Stimulated activated naive B cell treated with anti-CD40 and anti-IgM and Interleukin-4, amounts not matched to agents 10 μg/mL and 1 μg/mL and 100 μg/mL, for 72 hours (primary cell): Measurements from ENCODE around the gene DENND2C.

Experiments used
- ATAC-seq, 2 donors: fragments of 150-1000 bp; cut with Tn5 transposase; replicated peaks; 2 replicates each; pipeline ENCODE4 v1.10.0; 2021; ENCODE audit warnings: moderate library complexity in 1 of 2
- DNase-seq: peaks from one replicate; pipeline ENCODE4 v3.0.0; 2021
- H3K27ac Mint-ChIP-seq: one replicate; pipeline ENCODE4 v1.8.0; 2022; ENCODE audit warnings: mild to moderate bottlenecking, mixed read lengths
- H3K27me3 Mint-ChIP-seq, 2 donors: one replicate each; pipeline ENCODE4 v1.8.0; 2022; ENCODE audit warnings: mixed read lengths in 2 of 2
- H3K36me3 Mint-ChIP-seq, 2 donors: one replicate each; pipeline ENCODE4 v1.8.0; 2022; ENCODE audit warnings: mixed read lengths in 2 of 2, mild to moderate bottlenecking in 1 of 2
- H3K4me1 Mint-ChIP-seq, 2 donors: one replicate each; pipeline ENCODE4 v1.8.0; 2022; ENCODE audit warnings: mixed read lengths in 2 of 2, mild to moderate bottlenecking in 1 of 2
- H3K4me3 Mint-ChIP-seq, 2 donors: one replicate each; pipeline ENCODE4 v1.8.0; 2022; ENCODE audit warnings: mild to moderate bottlenecking in 2 of 2, mixed read lengths in 2 of 2, moderate library complexity in 1 of 2
- H3K9me3 Mint-ChIP-seq, 2 donors: one replicate each; pipeline ENCODE4 v1.8.0; 2022; ENCODE audit warnings: mixed read lengths in 2 of 2, mild to moderate bottlenecking in 1 of 2

The DENND2C gene

DNA sequence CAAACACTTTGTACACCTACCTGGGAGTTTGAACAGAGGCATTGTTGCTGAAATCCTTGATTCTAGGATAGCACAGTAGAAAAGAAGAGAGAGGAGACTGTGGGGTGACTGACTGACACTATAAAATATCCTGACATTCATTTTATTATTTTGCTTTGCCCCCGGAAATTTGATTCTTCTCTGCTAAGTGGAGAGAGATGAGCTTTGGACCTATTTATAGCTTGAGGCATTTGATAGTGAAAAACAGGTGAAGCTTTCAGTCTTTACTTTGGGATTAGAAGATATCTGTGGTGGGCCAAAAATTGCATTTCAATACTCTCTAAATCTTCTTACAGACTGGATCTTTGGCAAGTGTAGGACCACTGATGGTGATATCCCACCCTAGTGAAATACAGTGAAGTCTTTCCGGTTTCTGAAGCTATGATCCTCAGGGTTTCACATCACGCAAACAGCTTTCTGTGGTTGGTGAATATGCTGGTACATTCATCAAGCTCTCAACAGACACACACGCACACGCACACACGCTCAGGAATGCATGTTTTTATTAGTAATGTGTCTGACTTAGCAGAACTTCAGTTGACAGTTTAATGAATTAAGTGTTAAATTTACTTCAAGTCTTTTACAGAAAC is 25.7 kb upstream of the DENND2C start, which contains the start of gene AMPD1:
Gene AMPD1 (minus strand): TSS at position 117 of the 629 bp plus-strand sequence. CDS start 75 bp downstream, at position 42.
- no peaks in the 10 kb centered on the region for H3K4me1 Mint-ChIP-seq
- ATAC-seq, result no peak

DNA sequence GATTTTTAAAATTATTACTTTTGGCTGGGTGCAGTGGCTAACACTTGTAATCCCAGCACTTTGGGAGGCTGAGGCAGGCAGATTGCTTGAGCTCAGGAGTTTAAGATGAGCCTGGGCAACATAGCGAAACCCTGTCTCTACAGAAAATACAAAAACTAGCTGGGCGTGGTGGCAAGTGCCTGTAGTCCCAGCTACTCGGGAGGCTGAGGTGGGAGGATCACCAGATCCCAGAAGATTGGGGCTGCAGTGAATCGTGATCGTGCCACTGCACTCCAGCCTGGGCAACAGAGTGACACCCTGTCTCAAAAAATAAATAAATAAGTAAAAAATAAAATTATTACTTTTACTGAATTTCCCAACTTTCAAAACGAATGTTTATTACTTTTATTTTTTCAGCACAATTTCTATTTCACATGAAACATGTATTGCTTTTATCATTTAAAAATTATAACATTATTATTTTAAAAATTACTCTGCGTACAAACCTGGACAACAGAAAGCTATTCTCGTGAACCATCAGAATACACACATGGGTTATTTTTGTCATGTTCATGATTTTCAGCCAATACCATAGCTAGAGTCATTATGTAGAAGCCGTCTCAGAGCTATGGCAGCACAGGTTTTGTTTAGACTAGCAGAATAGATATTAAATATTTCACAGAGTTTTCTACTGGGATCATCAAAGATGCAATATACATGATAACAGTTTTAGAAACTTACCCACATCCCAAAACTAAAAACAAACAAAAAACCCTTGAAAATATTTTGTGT is 24.9 kb upstream of the DENND2C start:
- H3K36me3 Mint-ChIP-seq, result no peaks in the 10 kb centered on the region
- H3K27me3 Mint-ChIP-seq, result peaks cover 7 to 14% of the 10 kb centered on the region in 2 donors
- no peaks in the 10 kb centered on the region for H3K4me1 Mint-ChIP-seq
- H3K9me3 Mint-ChIP-seq, result no peaks in the 10 kb centered on the region
- no peak overlapping the region for H3K27ac Mint-ChIP-seq
- DNase-seq, result no peak
- H3K4me3 Mint-ChIP-seq, result no peak overlapping the region
- ATAC-seq, result no peak

More for the DNA sequence above, 25.7 kb upstream of the DENND2C start, which contains the start of gene AMPD1:
- Mint-ChIP-seq H3K4me3 (no peak within 1 kb of the TSS), H3K36me3 (no peaks in the 10 kb centered on the region), H3K27me3 (peaks cover 7% of the 10 kb centered on the region in 2 donors), H3K9me3 (no peaks in the 10 kb centered on the region), H3K27ac (no peak within 1 kb of the TSS)
- no peak for DNase-seq

DNA sequence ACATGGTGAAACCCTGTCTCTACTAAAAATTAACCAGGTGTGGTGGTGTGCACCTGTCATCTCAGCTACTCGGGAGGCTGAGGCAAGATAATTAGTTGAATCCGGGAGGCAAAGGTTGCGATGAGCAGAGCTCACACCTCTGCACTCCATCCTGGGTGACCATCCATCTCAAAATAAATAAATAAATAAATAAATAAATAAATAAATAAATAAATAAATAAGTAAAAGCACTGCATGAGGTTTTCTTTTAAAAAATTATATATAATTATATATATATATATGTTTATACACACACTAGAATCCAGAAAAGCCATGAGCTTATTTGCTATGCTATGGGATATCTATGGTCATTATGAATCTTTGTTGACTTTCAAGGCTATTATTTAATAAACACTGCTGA is 23.1 kb upstream of the DENND2C start:
- Mint-ChIP-seq H3K27ac (no peak overlapping the region), H3K27me3 (peaks cover 12 to 31% of the 10 kb centered on the region in 2 donors), H3K4me3 (no peak overlapping the region), H3K9me3 (no peaks in the 10 kb centered on the region), H3K36me3 (no peaks in the 10 kb centered on the region), H3K4me1 (no peaks in the 10 kb centered on the region)
- no peak for ATAC-seq
- no peak for DNase-seq

DNA sequence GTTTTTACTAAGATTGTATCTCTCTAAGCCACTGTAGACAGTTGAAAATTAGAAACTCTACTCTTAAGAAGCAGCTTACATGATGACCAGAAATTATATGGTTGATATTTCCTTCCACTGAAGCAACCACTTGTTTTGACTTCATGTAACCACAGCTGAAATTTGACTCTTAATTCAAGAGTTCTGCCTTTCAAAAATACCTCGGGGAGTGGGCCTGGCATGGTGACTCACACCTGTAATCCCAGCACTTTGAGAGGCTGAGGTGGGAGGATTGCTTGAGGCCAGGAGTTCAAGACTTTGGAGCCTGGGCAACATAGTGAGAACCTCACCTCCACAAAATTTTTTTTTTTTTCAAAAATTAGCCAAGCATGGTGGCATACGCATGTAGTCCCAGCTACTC is 21.2 kb upstream of the DENND2C start:
- H3K36me3 Mint-ChIP-seq, result no peaks in the 10 kb centered on the region
- no peak overlapping the region for H3K4me3 Mint-ChIP-seq
- ATAC-seq, result no peak
- no peaks in the 10 kb centered on the region for H3K9me3 Mint-ChIP-seq
- peaks cover 20 to 46% of the 10 kb centered on the region in 2 donors for H3K27me3 Mint-ChIP-seq
- no peak overlapping the region for H3K27ac Mint-ChIP-seq
- no peak for DNase-seq
- H3K4me1 Mint-ChIP-seq, result no peaks in the 10 kb centered on the region

DNA sequence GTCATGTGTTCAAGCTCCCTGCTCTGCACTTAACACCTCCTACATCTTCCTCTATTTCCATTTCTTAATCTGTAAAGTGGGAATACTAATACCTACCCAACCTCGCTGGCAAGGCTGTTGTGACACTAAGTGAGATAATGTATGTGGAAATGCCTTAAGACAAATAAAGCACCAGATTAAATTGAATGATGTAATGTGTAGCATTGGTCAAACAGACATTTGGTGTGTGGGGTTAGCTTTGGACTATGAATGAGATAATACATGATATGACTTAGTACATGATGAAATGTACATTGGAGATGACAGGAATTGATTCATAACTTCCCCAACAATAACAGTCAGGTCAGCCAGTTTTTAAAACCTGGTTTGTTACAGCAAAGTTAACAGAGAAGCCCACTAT is 20.3 kb upstream of the DENND2C start:
- peaks cover 26 to 55% of the 10 kb centered on the region in 2 donors for H3K27me3 Mint-ChIP-seq

DNA sequence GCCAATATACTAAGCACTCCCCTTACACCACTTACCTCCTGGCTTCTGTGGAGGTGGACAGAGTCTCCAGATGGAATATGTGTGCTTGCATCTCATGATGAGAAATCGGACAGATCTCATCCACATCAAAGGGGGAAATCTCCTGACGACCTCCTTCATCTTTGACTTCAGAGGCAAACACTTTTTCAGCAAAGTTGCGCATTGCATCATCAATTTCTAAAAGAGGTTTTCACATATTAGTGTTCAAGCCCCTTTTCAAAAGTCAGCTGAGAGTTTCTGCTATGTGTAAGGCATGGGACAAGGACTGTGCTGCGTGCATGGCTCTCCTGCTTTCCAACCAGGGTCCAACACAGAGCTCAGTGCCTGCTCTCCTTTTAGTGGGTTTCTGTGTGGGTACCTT is 18.7 kb upstream of the DENND2C start:
- Mint-ChIP-seq H3K4me1 (no peaks in the 10 kb centered on the region), H3K27ac (no peak overlapping the region), H3K36me3 (no peaks in the 10 kb centered on the region), H3K27me3 (peaks cover 36 to 64% of the 10 kb centered on the region in 2 donors), H3K9me3 (no peaks in the 10 kb centered on the region), H3K4me3 (no peak overlapping the region)
- DNase-seq (no peak), ATAC-seq (no peak)

More for the DNA sequence above, 20.3 kb upstream of the DENND2C start:
- Mint-ChIP-seq H3K9me3 (no peaks in the 10 kb centered on the region), H3K36me3 (no peaks in the 10 kb centered on the region), H3K4me3 (no peak overlapping the region), H3K27ac (no peak overlapping the region), H3K4me1 (no peaks in the 10 kb centered on the region)
- no peak for ATAC-seq
- DNase-seq, result no peak

DNA sequence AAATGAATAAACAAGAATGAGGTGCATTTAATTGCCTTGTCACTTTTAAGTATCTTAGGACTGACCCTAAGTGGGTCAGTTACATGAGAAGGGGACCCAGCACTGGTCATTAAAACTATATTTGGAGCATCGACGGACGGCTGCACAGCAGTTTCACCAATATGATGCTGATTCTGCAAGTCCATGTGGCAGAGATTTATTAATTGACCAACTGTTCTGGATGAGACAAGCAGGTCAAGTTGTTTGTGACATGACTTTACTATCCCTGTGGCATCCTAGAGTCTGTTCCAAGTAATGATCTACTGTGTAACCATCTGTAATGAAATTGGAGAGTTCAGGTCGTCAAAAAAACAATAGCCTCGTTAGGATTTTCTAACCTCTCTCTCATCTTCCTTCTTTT is 16.0 kb upstream of the DENND2C start:
- Mint-ChIP-seq H3K4me3 (no peak overlapping the region), H3K27me3 (peaks cover 40 to 66% of the 10 kb centered on the region in 2 donors), H3K36me3 (no peaks in the 10 kb centered on the region), H3K4me1 (no peaks in the 10 kb centered on the region), H3K9me3 (no peaks in the 10 kb centered on the region), H3K27ac (no peak overlapping the region)
- DNase-seq (no peak), ATAC-seq (no peak)

DNA sequence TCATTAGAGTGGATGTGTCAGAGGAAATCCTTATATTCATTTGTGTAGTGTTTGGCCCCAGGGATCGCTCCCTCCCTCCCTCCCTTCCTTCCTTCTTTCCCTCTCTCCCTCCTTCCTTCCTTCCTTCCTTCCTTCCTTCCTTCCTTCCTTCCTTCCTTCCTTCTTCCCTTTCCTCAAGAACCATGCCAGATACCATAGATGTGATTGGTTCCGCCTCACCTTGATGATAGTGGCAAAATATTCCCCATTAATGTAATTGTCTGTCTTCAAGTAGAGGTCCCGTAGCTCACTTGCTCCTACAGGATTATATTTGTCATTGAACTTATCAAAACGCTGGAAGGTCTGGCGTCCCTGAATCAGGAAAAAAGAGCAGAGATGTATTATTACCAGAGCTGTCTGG is 7.8 kb upstream of the DENND2C start:
- no peaks in the 10 kb centered on the region for H3K36me3 Mint-ChIP-seq
- DNase-seq (no peak), ATAC-seq (no peak)
- no peaks in the 10 kb centered on the region for H3K9me3 Mint-ChIP-seq
- peaks cover 37 to 39% of the 10 kb centered on the region in 2 donors for H3K27me3 Mint-ChIP-seq
- no peak overlapping the region for H3K4me3 Mint-ChIP-seq
- no peak overlapping the region for H3K27ac Mint-ChIP-seq
- no peaks in the 10 kb centered on the region for H3K4me1 Mint-ChIP-seq

DNA sequence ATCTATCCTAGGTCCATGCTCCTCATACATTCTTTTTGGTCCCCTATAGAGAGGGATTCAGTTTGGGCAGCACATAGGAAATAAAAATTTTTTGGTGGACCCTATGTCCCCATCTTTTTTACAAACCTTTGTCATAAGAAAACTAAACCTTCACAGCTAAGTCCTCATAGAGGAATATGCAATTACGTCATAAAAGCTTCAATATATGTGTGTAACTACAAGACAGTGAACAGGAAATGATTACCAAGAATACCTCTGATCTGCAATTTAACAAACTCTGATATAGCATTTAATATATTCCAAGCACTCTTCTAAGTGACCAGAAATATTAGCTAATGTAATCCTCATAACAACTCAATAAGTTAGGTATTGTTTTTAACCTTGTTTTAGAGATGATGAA is 6.3 kb upstream of the DENND2C start:
- H3K4me3 Mint-ChIP-seq, result no peak overlapping the region
- H3K4me1 Mint-ChIP-seq, result no peaks in the 10 kb centered on the region
- DNase-seq (no peak), ATAC-seq (no peak)
- no peak overlapping the region for H3K27ac Mint-ChIP-seq
- peaks cover 38 to 45% of the 10 kb centered on the region in 2 donors for H3K27me3 Mint-ChIP-seq
- H3K9me3 Mint-ChIP-seq, result no peaks in the 10 kb centered on the region
- H3K36me3 Mint-ChIP-seq, result no peaks in the 10 kb centered on the region

DNA sequence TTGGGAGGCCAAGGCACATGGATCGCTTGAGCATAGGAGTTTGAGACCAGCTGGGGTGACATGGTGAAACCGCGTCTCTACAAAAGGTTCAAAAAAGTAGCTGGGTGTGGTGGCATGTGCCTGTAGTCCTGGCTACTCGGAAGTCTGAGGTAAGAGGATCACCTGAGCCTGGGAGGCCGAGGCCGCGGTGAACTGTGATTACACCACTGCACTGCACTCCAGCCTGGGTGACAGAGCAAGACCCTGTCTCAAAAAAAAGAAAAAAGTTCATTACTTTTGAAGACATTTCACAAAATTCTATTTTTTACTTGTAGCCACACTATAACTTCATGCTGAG is 2.1 kb upstream of the DENND2C start:
- no peak for DNase-seq
- H3K27ac Mint-ChIP-seq, result no peak overlapping the region
- ATAC-seq, result no peak
- peaks cover 0 to 1% of the 10 kb centered on the region in 2 donors for H3K36me3 Mint-ChIP-seq
- no peak overlapping the region for H3K4me3 Mint-ChIP-seq
- H3K9me3 Mint-ChIP-seq, result no peaks in the 10 kb centered on the region
- peaks cover 33 to 47% of the 10 kb centered on the region in 2 donors for H3K27me3 Mint-ChIP-seq
- peaks cover 2 to 5% of the 10 kb centered on the region in 2 donors for H3K4me1 Mint-ChIP-seq

DNA sequence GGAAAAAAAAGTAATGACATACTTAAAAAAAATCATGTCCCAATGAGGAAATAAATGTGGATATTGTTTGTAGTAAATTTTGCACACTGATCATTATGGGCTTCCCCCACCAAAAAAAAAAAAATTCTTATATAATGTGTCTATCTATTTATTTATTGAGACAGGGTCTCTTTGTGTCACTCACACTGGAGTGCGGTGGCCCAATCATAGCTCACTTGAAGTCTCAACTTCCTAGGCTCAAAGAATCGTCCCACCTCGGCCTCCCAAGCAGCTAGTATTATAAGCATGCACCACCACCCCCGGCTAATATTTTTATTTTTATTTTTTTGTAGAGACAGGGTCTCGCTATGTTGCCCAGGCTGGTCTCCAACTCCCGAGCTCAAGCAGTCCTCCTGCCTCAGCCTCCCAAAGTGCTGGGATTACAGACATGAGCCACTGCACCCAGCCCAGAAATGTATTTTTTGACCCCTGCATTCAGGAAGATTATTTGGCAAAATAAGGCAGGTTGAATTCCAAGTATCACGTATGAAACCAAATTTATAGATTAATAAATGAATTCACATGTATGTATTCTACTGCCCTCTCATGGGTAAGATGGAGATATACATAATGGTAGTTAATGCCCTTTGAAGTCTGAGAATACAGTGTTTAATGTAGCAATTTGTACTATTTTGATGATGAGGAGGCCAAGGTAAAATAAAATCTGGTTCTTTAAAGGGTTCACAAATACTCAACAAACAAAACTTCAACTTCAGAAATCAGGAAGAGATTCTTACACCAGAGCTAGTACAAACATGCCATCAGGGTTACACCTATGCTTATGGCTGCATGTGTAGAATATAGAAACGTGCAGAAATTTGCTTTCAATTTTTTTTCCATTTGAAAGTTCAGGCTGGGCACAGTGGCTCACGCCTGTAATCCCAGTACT is 1.4 kb upstream of the DENND2C start:
- Mint-ChIP-seq H3K27me3 (peaks cover 31 to 47% of the 10 kb centered on the region in 2 donors), H3K4me3 (no peak overlapping the region), H3K27ac (no peak overlapping the region), H3K9me3 (no peaks in the 10 kb centered on the region), H3K4me1 (peaks cover 2 to 5% of the 10 kb centered on the region in 2 donors), H3K36me3 (peaks cover 0 to 1% of the 10 kb centered on the region in 2 donors)
- ATAC-seq (no peak), DNase-seq (no peak)

DNA sequence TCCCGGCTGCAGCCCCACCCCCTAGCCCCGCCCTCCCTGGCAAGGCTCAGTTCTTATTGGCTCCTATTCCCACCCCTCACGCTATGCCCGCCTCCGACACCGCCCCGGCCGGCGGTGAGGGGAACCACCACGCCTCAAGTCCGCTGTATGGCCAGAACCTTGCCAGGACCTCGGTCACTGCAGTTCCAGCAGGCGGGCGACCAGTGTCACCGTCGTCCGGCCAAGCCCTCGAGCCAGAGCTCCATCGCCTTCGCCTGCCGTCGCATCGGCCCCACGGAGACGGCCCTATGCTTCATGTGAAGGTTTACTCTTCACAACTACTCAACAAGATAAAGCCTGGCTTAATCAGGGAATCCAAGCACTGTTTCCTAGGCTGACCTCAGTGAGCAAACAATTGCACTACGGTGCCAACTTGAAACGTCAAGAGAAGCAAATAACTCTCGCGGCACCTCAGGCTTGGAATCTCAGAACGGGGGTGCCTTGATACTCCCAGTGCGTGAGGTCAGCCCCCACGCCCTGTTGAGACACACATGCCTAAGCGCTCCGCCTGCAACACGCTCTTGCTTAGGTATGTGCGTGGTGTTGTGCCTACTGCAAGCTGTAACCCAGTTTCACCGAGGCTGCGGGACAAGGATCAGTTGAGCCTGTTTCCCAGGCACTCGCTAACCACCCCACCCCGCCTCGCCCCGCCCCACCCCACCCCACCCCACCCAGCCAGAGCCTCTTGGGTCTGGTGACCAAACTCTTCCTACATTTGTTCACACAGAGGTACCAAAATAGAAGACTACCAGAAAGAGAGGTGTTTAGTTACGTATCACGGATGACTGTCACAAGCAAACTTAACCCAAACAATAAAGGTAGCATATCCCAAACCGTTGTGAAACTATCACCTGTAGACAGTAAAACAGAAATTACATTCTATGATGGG is 498 bp upstream of the DENND2C start:
- Mint-ChIP-seq H3K36me3 (peaks cover 0 to 1% of the 10 kb centered on the region in 2 donors), H3K27me3 (peaks cover 30 to 46% of the 10 kb centered on the region in 2 donors), H3K27ac (peak overlapping the region; percentile 38), H3K9me3 (no peaks in the 10 kb centered on the region), H3K4me3 (peak overlapping the region; percentile 89 to 95), H3K4me1 (peaks cover 2 to 5% of the 10 kb centered on the region in 2 donors)
- DNase-seq (peak; percentile 75), ATAC-seq (peak; percentile 98 to 99)

DNA sequence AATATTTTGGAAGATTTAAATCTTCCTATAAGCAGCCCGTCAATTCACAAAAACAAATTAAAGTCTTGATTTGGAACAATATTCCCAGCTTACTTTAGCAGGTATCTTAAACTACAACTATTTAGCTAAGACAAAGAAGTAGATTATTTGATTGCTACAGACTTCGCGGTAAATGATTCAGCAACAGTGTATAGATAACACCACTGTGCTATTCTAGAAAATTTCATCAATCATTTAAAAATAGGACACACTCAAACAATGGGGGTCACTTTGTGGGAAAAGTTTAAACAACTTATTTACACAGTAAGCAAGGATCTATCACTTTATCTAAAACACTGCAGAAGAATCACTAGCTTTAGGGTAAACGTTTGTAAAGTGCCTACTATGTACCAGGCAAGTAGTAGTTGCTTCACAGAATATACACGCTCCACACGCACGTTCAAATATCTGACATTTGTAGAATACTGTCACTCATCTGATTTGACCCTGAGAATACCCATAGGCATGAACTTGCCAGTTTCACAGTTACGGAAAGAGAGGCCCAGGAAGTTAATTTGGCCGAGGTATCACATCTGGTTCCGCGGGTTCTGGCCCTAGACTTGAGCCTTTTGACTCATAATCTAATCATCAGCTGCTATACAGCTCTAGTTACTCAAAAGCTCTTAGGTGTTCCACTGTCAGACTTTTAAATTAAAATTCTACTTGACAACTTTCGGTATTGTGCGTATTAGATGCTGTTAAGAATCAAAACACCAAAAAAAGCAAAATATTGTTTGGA is 876 bp downstream of the DENND2C start:
- H3K27ac Mint-ChIP-seq, result no peak overlapping the region
- DNase-seq (no peak), ATAC-seq (no peak)
- peak overlapping the region; percentile 89 to 95 for H3K4me3 Mint-ChIP-seq
- H3K36me3 Mint-ChIP-seq, result peaks cover 0 to 1% of the 10 kb centered on the region in 2 donors
- H3K9me3 Mint-ChIP-seq, result no peaks in the 10 kb centered on the region
- peaks cover 22 to 37% of the 10 kb centered on the region in 2 donors for H3K27me3 Mint-ChIP-seq
- H3K4me1 Mint-ChIP-seq, result peaks cover 2 to 5% of the 10 kb centered on the region in 2 donors
